ENCODE measurements around the gene MTERF1.

- TF ChIP-seq POLR2AphosphoS5 (IDR thresholded peaks at IDR 0.05; ENCODE audit: control insufficient read depth, insufficient read depth, low read depth, low read length) (no peak), TRIM28 (IDR thresholded peaks at IDR 0.05) (no peak), PTRF (tag; IDR thresholded peaks at IDR 0.05) (no peak), CHD4 (IDR thresholded peaks at IDR 0.05; ENCODE audit: insufficient read depth, insufficient replicate concordance, low read depth, low read length, poor library complexity, severe bottlenecking) (no peak), SMC3 (conservative IDR thresholded peaks at IDR 0.05; ENCODE audit: insufficient read depth, low read depth, low read length) (no peak), CCNT2 (IDR thresholded peaks at IDR 0.05; ENCODE audit: borderline replicate concordance, extremely low read depth, insufficient read length, low read depth, low read length) (no peak), NR2C2 (CRISPR knock-in tag; IDR thresholded peaks at IDR 0.05) (no peak), NR2C2 (tag; IDR thresholded peaks at IDR 0.05) (no peak), TAF9B (IDR thresholded peaks at IDR 0.05; ENCODE audit: partially characterized antibody) (no peak)
- TF ChIP-seq, protein P1, sequence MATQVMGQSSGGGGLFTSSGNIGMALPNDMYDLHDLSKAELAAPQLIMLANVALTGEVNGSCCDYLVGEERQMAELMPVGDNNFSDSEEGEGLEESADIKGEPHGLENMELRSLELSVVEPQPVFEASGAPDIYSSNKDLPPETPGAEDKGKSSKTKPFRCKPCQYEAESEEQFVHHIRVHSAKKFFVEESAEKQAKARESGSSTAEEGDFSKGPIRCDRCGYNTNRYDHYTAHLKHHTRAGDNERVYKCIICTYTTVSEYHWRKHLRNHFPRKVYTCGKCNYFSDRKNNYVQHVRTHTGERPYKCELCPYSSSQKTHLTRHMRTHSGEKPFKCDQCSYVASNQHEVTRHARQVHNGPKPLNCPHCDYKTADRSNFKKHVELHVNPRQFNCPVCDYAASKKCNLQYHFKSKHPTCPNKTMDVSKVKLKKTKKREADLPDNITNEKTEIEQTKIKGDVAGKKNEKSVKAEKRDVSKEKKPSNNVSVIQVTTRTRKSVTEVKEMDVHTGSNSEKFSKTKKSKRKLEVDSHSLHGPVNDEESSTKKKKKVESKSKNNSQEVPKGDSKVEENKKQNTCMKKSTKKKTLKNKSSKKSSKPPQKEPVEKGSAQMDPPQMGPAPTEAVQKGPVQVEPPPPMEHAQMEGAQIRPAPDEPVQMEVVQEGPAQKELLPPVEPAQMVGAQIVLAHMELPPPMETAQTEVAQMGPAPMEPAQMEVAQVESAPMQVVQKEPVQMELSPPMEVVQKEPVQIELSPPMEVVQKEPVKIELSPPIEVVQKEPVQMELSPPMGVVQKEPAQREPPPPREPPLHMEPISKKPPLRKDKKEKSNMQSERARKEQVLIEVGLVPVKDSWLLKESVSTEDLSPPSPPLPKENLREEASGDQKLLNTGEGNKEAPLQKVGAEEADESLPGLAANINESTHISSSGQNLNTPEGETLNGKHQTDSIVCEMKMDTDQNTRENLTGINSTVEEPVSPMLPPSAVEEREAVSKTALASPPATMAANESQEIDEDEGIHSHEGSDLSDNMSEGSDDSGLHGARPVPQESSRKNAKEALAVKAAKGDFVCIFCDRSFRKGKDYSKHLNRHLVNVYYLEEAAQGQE (IDR thresholded peaks at IDR 0.05; ENCODE audit: borderline replicate concordance) = no peak
- TF ChIP-seq, protein P1 (CRISPR knock-in tag; IDR thresholded peaks at IDR 0.05; ENCODE audit: low read depth) = no peak
- TF ChIP-seq, protein P2, sequence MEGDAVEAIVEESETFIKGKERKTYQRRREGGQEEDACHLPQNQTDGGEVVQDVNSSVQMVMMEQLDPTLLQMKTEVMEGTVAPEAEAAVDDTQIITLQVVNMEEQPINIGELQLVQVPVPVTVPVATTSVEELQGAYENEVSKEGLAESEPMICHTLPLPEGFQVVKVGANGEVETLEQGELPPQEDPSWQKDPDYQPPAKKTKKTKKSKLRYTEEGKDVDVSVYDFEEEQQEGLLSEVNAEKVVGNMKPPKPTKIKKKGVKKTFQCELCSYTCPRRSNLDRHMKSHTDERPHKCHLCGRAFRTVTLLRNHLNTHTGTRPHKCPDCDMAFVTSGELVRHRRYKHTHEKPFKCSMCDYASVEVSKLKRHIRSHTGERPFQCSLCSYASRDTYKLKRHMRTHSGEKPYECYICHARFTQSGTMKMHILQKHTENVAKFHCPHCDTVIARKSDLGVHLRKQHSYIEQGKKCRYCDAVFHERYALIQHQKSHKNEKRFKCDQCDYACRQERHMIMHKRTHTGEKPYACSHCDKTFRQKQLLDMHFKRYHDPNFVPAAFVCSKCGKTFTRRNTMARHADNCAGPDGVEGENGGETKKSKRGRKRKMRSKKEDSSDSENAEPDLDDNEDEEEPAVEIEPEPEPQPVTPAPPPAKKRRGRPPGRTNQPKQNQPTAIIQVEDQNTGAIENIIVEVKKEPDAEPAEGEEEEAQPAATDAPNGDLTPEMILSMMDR (IDR thresholded peaks at IDR 0.05 in 2 of 3, conservative IDR thresholded peaks at IDR 0.05 in 1 of 3; ENCODE audit: insufficient read depth in 2 of 3, low read depth in 1 of 3, low read length in 3 of 3) = no peak
- TF ChIP-seq, protein P3, sequence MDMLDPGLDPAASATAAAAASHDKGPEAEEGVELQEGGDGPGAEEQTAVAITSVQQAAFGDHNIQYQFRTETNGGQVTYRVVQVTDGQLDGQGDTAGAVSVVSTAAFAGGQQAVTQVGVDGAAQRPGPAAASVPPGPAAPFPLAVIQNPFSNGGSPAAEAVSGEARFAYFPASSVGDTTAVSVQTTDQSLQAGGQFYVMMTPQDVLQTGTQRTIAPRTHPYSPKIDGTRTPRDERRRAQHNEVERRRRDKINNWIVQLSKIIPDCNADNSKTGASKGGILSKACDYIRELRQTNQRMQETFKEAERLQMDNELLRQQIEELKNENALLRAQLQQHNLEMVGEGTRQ (CRISPR knock-in tag; IDR thresholded peaks at IDR 0.05) = no peak
These were observed 488 bp downstream of the MTERF1 start for GRCh38 chr7:91880016-91880412.

All from K562 (cell line).